ENCODE results near the gene ABCC4.
A peak's percentile ranks its signal among the peaks of the same experiment; 100 is the strongest.

The ABCC4 gene

GRCh38 chr13:95258098-95258497 is 43.2 kb downstream of the ABCC4 start:
- DNase-seq: no peak

- peak; percentile 33 for DNase-seq
Observed at GRCh38 chr13:95256091-95256490, 45.2 kb downstream of the ABCC4 start.

- no peak for DNase-seq
Observed at GRCh38 chr13:95255072-95255732, 46.0 kb downstream of the ABCC4 start.

- DNase-seq: no peak
Observed at GRCh38 chr13:95254339-95254738, 46.9 kb downstream of the ABCC4 start.

GRCh38 chr13:95253033-95253432 is 48.2 kb downstream of the ABCC4 start:
- no peak for DNase-seq

- no peak for DNase-seq
Observed at GRCh38 chr13:95251641-95252040, 49.6 kb downstream of the ABCC4 start.

- no peak for DNase-seq
Observed at GRCh38 chr13:95250961-95251360, 50.3 kb downstream of the ABCC4 start.

- no peak for DNase-seq
Observed at GRCh38 chr13:95248953-95249352, 52.3 kb downstream of the ABCC4 start.

GRCh38 chr13:95247852-95248251 is 53.4 kb downstream of the ABCC4 start:
- DNase-seq: no peak

GRCh38 chr13:95247171-95247570 is 54.1 kb downstream of the ABCC4 start:
- no peak for DNase-seq

- no peak for DNase-seq
Observed at GRCh38 chr13:95246292-95247082, 54.8 kb downstream of the ABCC4 start.

- DNase-seq: no peak
Observed at GRCh38 chr13:95245071-95245470, 56.2 kb downstream of the ABCC4 start.

- no peak for DNase-seq
Observed at GRCh38 chr13:95243207-95243606, 58.0 kb downstream of the ABCC4 start.

- DNase-seq: no peak
Observed at GRCh38 chr13:95241321-95241720, 59.9 kb downstream of the ABCC4 start.

GRCh38 chr13:95239283-95239682 is 62.0 kb downstream of the ABCC4 start:
- no peak for DNase-seq

GRCh38 chr13:95237310-95237870 is 63.9 kb downstream of the ABCC4 start:
- no peak for DNase-seq

GRCh38 chr13:95236774-95237173 is 64.5 kb downstream of the ABCC4 start:
- DNase-seq: no peak

- no peak for DNase-seq
Observed at GRCh38 chr13:95235974-95236373, 65.3 kb downstream of the ABCC4 start.

GRCh38 chr13:95235199-95235756 is 66.0 kb downstream of the ABCC4 start:
- DNase-seq: no peak

GRCh38 chr13:95234242-95234641 is 67.0 kb downstream of the ABCC4 start:
- DNase-seq: no peak

GRCh38 chr13:95233026-95233635 is 68.1 kb downstream of the ABCC4 start:
- DNase-seq: no peak

GRCh38 chr13:95231393-95231792 is 69.9 kb downstream of the ABCC4 start:
- no peak for DNase-seq

- no peak for DNase-seq
Observed at GRCh38 chr13:95229855-95230254, 71.4 kb downstream of the ABCC4 start.
